HG03097 (cell line): ENCODE measurements around the gene CAPN10.

Source experiments
- ATAC-seq: cut with Tn5 transposase; IDR thresholded peaks from one replicate; pipeline ENCODE4 v1.9.1; 2021; ENCODE audit not compliant: unreplicated experiment, low FRiP score

The CAPN10 gene

DNA sequence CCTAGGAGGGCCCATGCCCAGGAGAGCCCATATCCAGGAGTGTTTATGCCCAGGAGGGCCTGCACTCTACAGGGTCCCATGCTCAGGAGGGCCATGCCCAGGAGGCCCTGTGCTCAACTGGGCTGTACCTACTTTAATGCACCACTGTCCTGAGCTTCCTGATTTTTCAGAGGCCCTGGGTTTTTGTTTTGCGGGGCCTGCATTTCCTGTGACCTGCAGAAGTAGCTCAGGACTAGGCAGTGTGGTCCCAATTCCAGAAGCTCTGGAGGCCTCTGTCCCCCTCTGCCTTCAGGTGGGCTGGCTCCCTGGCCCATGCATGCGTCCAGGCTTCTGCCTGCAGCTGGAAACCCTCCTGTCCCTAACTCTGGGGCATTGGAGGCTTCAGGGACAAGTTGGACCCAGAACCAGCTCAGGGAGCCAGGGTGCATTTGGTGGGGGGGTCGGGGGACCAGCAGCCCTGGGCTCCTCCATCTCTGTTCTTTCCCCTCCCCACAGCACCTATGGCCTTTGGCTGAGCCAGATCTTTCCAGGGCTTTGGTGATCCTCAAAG, 49.5 kb downstream of the CAPN10 start:
- no peak for ATAC-seq

DNA sequence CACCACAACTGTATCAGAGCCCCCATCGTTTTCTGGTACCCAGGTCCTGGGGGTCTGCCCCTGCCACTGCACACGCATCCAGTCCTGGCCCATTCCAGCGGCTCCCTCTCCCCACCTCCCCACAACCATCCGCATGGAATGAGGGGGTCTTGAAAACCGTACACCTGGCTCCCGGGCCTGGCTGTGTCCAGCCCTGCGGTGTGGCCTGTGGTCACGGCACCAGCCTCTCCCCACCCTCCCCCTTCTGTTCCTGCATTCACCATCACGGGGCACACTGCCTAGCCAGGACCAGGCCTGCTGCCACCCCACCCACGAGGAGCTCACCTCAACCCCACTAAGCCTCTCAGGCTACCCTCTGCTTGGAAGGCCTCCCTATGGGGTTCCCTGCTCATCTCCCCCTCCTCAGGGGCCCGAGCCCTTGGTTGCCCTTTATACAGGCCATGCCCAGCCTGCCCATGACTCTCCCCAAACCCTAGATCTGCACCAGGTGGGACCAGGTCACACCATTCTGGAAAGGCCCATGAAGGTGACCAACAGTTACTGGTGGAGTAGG, 50.1 kb downstream of the CAPN10 start:
- ATAC-seq = no peak

DNA sequence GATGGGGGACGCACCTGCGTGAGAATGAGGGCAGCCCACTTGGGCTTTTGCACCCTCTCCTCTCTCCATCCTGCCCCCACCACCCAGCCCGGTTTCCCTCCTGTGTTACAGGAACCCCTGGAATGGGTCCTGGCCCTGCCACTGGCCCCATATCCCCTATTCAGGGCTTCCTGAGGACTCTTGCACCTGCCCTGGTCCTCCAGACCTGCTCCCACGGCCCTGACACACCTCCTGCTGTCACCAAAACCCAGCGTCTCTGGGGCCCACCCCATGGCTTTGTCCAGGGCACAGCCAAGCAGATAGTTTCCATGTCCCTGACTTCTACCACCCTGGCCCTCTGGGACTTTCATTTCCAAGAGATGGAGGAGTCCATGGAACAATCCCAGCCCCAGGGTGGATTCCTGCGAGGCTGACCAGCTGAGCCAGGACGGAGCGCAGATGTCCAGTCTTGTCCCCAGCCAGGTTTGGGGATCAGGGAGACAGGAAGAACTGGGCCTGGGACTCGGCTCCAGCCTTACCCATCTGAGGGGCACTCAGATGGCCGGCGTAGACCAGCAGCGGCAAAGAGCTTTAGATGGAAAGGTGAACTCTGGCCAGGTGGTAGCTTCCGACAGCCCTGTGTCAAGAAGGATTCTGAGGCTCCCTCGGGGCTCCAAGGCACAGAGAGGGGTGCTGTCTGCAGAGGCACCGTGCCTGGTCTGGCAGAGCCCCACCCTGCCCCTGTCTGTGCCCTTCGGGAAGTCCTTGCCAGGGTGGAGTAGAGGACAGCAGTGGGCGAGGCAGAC, 50.8 kb downstream of the CAPN10 start:
- no peak for ATAC-seq

DNA sequence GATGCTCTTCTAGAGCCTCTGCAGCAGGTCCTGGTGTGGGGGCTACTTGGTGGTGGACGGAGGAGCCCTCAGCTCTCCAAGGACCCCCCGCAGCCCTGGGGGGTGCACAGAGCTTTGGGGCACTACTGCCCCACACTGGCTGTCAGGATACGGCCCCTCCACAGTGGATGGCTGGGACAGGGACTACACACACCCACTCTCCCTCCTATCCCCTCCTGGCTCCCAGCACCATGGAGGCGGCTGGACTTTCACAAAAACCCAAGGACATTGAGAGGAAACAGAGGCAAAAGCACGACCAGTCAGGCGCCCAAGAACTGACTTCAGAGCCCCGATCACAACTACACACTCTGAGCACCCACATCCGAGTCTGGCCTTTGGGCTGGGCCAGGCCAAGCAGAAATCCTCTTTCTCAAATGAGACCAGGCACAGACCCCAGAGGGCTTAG, 51.4 kb downstream of the CAPN10 start:
- ATAC-seq = no peak

DNA sequence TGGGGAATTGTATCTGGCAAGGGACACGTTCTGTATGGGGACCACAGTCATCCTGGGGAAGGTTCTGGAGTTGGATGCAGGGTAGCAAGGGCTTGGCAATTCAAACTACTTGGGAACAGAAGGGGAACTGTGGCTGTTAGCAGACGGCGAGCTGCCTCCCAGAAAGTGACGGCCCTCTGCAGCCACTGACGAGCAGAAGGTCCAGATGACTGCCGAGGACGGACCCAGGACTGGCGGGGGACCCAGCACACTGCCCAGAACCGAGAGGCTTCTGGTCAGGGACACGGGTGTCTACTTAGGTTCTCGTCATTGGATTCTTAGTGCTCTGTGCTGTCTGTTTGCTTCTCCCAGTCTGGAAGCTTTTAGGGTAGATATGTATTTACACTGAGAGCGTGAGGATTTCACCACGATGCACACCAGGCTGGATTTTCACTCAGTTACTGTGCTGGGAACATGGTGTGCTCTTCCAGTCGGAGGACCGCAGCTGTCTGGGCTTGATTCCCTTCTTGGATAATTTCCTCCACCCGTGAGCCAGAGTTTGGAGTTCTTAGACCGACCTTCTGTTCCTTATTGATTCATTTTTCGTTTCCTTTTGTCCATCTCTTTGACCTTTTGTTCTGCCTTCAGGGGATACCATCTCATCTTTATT, 52.1 kb downstream of the CAPN10 start:
- ATAC-seq = no peak

DNA sequence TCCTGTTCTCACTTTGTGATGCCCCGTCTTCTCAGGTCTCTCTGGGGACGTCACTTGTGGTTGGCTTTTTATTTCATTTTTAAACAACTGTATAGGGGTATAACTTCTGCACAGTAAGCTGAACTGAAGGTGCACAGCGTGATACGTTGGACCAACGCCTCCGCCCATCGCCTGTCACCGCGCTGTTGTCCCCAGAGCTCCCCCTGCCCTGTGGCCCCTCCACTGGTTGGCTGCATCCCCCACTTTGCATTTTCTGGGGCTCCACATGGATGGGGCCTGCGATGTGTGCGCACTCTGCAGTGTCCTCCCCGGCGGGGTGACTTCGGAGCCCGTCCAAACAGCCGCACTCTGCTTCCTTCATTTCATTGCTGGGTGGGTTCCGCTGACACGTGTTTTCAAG, 53.0 kb downstream of the CAPN10 start:
- no peak for ATAC-seq

DNA sequence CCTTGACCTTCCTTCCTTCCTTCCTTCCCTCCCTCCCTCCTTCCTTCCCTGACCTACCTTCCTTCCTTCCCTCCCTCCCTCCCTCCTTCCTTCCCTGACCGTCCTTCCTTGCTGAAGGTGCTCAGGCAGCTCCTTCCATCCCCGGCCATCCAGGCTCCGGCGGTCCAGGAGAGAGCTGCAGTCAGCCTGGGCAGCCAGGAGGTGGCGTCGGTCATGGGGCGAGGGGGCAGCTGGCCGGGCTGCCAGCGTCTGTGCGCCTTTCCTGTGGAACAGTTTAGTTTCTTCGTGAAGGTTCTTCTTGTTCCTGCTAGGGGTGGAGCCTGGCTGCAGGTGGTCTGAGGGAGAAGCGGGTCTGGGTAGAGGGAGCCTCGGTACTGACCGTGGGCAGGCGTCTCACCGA, 54.4 kb downstream of the CAPN10 start:
- ATAC-seq = no peak

DNA sequence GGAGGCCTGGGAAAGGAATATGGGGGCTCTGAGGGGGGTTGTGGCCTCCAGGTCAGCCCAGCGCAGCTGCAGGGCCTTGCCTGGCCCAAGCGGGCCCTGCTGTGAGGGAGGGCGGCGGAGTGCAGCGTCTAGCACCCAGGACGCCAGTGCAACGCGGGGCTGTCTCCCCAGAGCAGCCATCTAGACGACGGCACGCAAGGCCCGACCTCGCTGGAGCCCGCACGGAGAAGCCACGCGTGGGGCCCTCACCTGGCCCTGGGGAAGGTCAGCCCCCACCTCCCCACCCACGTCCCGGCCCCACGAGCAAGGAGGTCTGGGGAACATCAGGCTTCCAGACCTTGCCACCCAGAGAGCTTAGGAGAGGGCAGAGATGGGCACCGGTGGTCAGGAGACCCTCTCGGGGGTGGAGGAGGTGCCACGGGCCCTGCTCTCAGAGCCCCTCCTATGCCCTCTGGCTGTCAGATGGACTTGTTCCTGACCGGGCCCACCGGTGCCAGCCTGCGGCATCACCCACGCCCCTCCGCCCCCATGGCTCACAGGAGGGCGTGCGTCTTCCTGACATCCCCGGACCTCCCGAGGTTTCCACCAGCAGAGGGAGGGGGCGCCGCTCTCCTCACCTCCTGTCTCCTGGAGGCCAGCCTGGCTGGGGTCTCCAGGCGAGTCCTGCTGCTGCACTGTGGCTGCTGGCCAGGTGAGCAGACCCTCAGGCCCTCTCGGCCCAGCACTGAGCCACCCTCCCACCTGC, 55.7 kb downstream of the CAPN10 start:
- ATAC-seq = no peak

DNA sequence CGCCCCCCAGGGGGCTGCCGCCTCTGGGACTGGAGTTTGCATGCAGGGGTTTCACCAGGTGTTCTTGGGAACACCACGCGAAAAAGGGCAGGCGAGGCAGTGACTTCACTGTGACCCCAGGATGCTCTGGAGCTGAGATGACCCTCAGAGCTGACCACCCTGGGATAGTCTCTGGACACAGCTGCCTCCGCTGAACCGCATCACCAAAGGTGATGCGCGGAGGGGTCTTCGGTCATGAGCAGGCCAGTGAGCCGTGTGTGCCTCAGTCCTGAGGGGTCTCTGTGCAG, 56.2 kb downstream of the CAPN10 start:
- no peak for ATAC-seq

DNA sequence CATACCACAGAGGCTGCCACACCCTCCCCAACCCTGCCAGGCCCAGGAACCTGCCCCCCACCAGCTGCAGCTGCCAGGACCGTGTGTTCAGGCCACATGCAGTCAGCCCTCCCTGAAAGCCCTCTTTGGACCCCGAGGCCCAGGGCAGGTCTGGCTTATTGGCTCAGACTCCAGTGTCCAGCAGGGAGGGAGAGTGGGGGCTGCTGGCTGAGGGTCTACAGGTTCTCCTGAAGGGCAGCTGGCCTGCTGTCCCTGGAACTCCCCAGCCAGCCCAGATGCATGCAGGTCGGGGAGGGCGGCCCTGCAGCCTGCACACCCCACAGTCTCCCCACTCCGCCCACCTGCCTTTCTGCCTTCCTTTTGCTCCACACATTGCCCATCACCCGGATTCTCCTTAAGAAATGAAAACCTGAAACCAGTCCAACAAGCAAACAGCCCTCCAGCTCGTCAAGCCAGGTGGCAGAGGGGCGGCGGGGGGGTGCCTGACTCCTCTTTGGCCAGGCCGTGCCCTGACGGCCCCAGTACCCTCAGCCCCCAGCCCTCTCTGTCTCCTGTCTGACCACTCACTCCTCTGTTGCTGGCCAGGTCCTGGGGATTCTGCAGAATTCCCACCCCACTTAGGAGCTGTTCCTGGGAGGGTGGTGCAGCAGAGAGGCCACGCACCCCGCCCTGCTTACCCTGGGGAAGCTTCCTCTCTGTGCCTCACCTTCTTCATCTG, 56.7 kb downstream of the CAPN10 start:
- ATAC-seq = no peak

DNA sequence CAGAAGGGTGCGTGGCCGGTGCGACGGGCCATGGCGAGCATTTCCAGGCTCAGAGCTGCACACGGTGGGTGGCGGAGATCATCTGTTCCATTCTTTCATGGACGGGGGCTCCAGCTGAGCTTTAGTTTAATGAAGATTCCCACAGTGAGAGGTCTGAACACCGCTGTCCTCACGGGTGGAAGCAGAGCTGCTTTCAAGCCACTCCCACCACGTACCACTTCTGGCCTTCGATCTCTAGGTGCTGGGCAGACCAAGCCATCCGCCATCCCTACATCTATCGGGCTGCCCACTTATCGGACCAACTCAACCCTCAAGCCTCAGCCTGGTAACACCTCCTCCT, 57.2 kb downstream of the CAPN10 start:
- ATAC-seq = no peak

DNA sequence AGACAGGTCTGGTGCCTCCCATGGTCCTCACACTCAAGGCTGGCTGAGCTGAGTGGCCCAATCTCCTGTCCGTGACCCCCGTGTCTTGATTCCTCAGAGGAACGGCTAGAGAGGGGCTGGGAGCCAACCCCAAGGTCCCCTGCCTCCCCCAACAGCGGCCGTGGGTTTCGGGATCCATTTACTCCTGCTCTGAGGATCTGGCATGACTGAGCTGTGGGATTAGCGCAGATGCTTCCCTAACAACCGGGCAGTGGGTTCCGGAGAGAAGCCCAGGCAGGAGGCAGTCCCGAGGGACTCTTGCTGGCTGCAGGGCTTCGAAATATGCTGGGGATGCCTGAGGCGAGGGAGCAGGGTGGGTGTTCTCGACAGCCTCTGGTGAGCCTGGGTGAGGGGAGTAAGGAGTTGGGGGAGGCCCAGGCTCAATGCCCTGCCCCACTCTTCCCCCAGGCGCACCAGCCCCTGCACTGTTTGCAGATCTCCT, 57.7 kb downstream of the CAPN10 start:
- ATAC-seq = no peak

DNA sequence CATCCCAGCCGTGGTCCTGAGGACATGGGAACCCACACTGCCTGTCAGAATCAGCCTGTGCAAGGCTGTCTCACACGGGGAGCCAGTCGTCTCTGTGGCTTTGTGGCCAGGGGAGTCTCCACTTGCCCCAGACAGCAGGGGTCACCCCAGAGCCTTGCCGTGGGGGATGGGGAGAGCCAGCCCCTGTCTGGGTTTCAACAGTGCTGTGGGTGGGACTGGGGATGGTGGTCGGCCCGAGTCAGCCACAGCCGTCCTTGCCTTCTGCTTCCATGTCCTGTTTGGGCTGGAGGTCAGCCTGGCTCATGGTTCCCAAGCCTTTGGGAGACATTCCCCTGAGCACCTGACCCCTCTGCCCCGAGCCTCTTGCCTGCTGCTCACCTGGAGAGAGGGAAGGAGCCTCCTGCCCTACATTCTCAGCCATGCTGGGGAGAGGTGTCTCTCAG, 58.3 kb downstream of the CAPN10 start:
- no peak for ATAC-seq

DNA sequence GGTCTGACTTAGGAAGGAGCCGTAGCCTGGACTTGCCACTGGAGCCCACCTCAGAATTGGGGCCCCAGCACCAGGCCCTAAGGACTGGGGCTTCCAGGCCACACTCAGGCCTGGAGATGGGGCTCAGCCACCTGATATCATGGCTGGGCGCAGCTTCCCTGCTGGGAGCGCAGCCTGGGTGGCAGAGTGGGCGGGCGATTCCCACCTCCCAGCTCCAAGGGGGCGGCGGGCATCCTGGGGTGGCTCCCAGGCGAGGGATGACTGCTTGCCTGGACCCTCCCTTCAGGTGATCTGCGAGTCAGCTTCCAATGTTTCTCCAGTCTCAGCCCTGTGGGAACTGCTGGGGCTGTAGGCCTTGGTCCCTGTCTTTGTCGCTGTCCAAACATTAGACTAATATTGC, 58.8 kb downstream of the CAPN10 start:
- ATAC-seq = no peak

DNA sequence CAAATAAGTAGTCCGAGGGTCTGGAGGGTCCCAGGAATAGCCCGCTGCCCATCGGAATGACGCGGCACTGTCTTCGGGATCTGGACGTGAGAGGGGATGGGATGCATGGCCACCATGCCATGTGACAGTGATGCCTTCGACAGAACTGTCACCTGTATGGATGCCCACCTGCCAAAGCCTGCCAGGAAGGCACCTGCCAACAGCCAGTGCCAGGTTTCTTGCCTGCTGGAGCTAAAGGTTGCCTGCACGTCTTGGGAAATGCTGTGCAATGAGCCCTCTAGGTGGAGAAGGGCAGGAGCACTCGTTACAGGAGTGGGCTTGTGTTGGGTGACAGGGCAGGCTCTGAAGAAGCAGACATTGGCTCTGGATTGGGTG, 59.3 kb downstream of the CAPN10 start:
- no peak for ATAC-seq

DNA sequence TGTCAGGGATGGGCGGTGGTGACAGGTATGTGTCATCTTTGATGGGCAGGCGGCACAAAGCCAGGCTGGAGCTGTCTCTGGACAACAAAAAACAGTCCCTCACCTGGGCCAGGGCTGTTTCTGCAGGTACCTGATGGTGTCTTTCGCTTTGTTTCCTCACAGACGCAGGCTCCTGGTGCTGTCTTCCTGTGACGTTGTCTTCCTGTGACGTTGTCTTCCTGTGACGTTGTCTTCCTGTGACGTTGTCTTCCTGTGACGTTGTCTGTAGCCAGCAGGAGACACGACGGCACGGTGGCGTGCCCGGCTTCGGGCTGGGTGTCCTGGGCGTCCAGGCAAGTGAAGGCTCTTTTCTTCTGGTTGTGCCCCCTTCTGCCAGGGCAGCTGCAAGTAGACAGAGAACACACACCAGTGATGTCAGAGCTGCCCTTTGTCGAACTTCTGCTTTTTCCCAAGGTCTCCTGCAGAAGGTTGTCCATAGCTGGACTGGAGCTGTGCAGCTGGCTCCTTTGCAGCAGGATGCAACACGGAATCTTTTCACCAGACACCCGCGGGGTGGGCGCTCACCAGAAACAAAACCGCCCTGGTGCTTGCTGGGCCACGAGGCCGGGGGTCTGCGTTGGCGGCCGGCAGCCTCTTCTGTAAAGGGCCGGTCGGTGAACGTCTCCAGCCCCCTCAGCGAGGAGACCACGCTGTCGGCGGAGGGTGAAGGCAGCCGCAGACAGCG, 59.8 kb downstream of the CAPN10 start:
- no peak for ATAC-seq

DNA sequence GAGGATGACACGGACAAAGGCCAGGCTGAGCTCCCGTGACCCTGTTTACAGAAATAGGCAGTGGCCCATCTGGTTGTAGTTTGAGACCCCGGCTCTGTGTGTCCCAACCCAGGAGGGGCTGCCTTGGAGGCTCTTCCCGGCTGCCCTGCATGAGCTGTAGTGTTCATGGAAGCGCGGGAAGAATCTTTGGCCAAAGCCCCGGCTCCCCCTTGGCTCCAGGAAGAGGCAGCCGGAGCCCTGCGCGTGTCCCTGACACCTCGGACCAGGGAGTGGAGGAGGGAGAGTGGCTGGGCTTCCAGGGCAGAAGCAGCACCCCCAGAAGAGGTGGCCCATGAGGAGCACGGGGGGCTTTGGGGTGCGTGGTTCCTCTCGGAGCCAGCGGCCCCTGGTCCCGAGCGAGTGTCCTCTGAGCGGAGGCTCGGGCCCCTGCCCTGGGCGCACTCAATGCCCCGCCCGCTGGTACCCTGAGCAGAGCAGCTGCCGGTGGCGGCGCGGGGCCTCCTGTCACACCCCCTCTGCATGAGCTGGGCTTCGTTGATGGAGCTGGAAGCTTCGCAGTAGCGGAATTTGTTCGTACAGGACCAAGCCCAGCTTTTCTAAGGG, 60.5 kb downstream of the CAPN10 start:
- no peak for ATAC-seq

DNA sequence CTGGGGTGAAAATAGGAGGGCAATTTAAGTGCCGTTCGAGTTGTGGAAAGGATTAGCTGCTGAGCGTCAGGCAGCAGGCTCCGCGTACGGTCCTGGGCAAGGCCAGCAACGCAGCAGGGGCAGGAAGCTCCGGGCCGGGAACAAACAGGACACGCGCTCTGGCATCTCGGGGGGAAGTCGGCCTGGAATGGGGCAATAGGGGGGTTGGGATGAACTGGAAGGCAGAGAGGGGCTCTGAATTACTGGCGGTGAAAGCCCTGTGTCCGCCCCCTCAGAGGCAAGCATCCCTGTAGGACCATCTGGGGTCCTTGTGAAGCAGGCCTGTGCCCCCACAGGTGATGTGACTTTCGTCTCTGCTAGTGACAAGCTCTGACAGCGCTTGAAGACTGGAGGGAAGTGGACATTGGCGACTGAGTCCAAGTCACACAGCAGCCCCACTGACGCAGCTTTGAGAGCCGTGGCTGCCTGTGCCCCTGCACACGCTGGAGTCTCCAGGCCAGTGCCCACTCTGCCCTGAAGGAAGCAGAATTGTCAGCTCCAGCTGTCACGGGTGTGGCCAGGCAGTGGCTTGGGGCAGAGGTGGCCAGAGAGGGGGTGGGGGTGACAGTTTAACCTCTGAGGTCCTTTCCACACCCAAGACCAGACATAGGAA, 61.1 kb downstream of the CAPN10 start:
- no peak for ATAC-seq

DNA sequence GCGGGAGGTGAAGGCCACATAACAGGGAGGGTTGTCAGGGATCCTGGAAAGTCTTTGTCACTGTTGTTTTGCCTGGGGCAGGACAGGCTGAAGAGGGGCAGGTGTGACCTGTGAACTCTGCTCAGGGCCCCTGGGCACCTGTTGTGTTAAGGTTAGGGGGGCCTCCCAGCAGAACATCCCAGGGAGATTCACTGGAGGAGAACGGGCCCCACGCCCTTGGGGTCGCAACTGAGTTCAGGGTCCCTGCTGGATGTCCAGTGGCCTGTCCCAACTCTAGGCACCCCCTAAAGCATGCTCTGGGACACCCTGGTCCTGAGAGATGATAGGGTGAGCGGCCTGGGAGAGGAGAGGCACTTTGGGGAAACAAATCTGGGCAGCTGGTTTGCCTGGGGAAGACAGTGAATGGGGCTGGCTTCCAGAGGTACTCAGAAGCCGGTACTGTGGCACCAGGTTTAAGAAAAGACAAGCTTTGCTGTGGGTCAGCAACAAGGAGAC, 61.7 kb downstream of the CAPN10 start:
- no peak for ATAC-seq
